ENCODE data around the gene STXBP3. TPM values are rescaled to one million over a fixed set of nuclear protein-coding genes. Genes with fewer than 3 reads are reported as not detected.

STXBP3 gene
- total and polyA plus RNA-seq, 2 donors = 36.7 to 118 TPM

- DNase-seq (ENCODE audit: extremely low spot score) = no peak
- Histone ChIP-seq H3K36me3 (ENCODE audit: insufficient read depth) (no peaks in the 10 kb centered on the region), H3K27ac (ENCODE audit: low read depth) (no peak overlapping the region), H3K4me3 (ENCODE audit: low read depth, low read length) (no peak overlapping the region), H3K4me1 (ENCODE audit: insufficient read depth) (no peaks in the 10 kb centered on the region)
- 85% methylated on average over 4 of the region's 4 CpGs for WGBS
These were observed 105.1 kb downstream of the STXBP3 start for GRCh38 chr1:108851567-108851966.

GRCh38 chr1:108852221-108852975, 105.9 kb downstream of the STXBP3 start:
- DNase-seq (ENCODE audit: extremely low spot score) = no peak
- H3K27ac ChIP-seq (ENCODE audit: low read depth) = no peak overlapping the region
- H3K4me3 ChIP-seq (ENCODE audit: low read depth, low read length) = no peak overlapping the region
- no peaks in the 10 kb centered on the region for H3K4me1 ChIP-seq (ENCODE audit: insufficient read depth)
- H3K36me3 ChIP-seq (ENCODE audit: insufficient read depth) = no peaks in the 10 kb centered on the region
- WGBS = 61% methylated on average over 7 of the region's 7 CpGs

GRCh38 chr1:108854221-108855019, 107.9 kb downstream of the STXBP3 start:
- H3K36me3 ChIP-seq (ENCODE audit: insufficient read depth) = no peaks in the 10 kb centered on the region
- no peak overlapping the region for H3K4me3 ChIP-seq (ENCODE audit: low read depth, low read length)
- H3K4me1 ChIP-seq (ENCODE audit: insufficient read depth) = no peaks in the 10 kb centered on the region
- 56% methylated on average over 3 of the region's 3 CpGs for WGBS
- no peak overlapping the region for H3K27ac ChIP-seq (ENCODE audit: low read depth)
- no peak for DNase-seq (ENCODE audit: extremely low spot score)

- no peaks in the 10 kb centered on the region for H3K36me3 ChIP-seq (ENCODE audit: insufficient read depth)
- no peaks in the 10 kb centered on the region for H3K4me1 ChIP-seq (ENCODE audit: insufficient read depth)
- DNase-seq (ENCODE audit: extremely low spot score) = no peak
- 70% methylated on average over 1 of the region's 1 CpG for WGBS
- no peak within 1 kb of the TSS for H3K27ac ChIP-seq (ENCODE audit: low read depth)
- no peak within 1 kb of the TSS for H3K4me3 ChIP-seq (ENCODE audit: low read depth, low read length)
These were observed 110.5 kb downstream of the STXBP3 start, which contains the start of gene AKNAD1 for GRCh38 chr1:108856994-108857393. Gene AKNAD1 (minus strand): TSS chr1:108857094. CDS start chr1:108852664, 4,430 bp downstream.

GRCh38 chr1:108858230-108858950, 111.9 kb downstream of the STXBP3 start:
- no peak overlapping the region for H3K4me3 ChIP-seq (ENCODE audit: low read depth, low read length)
- H3K36me3 ChIP-seq (ENCODE audit: insufficient read depth) = no peaks in the 10 kb centered on the region
- no peaks in the 10 kb centered on the region for H3K4me1 ChIP-seq (ENCODE audit: insufficient read depth)
- H3K27ac ChIP-seq (ENCODE audit: low read depth) = no peak overlapping the region
- no peak for DNase-seq (ENCODE audit: extremely low spot score)
- 63% methylated on average over 6 of the region's 6 CpGs for WGBS

Other genes with a start within 250 kb of the STXBP3 start
- 82.1 TPM for gene EEIG2, start 186.6 kb upstream of the STXBP3 start, total RNA-seq
- 10.2 TPM for gene EEIG2, start 186.6 kb upstream of the STXBP3 start, polyA plus RNA-seq
- 11.4 TPM for gene HENMT1, start 85.6 kb upstream of the STXBP3 start, total RNA-seq
- gene HENMT1, start 85.6 kb upstream of the STXBP3 start, polyA plus RNA-seq = 4.7 TPM
- gene PRPF38B, start 54.4 kb upstream of the STXBP3 start, total RNA-seq = 26.6 TPM
- gene PRPF38B, start 54.4 kb upstream of the STXBP3 start, polyA plus RNA-seq = 29.6 TPM
- gene FNDC7, start 33.8 kb upstream of the STXBP3 start, total RNA-seq = not detected
- not detected for gene FNDC7, start 33.8 kb upstream of the STXBP3 start, polyA plus RNA-seq
- gene AKNAD1, start 110.4 kb downstream of the STXBP3 start, total RNA-seq = 1.8 TPM
- gene AKNAD1, start 110.4 kb downstream of the STXBP3 start, polyA plus RNA-seq = 1.2 TPM
- gene GPSM2, start 130.3 kb downstream of the STXBP3 start, total RNA-seq = 66.4 TPM
- 5.6 TPM for gene GPSM2, start 130.3 kb downstream of the STXBP3 start, polyA plus RNA-seq
- gene CLCC1, start 216.8 kb downstream of the STXBP3 start, total RNA-seq = 37.7 TPM
- 17.9 TPM for gene CLCC1, start 216.8 kb downstream of the STXBP3 start, polyA plus RNA-seq